HFFc6 (cell line): ENCODE data around the gene MORN4. TPM values are rescaled to one million over a fixed set of nuclear protein-coding genes. Genes with fewer than 3 reads are reported as not detected.
A peak's percentile ranks its signal among the peaks of the same experiment; 100 is the strongest.

ENCODE experiments used
- DNase-seq: peaks from one replicate; pipeline ENCODE4 v3.0.0-alpha.2; 2018
- H3K27ac Mint-ChIP-seq: 2 replicates; pipeline ENCODE4 v1.8.0; 2020; ENCODE audit warnings: mild to moderate bottlenecking, mixed read lengths
- H3K27me3 Mint-ChIP-seq: 2 replicates; pipeline ENCODE4 v1.8.0; 2021; ENCODE audit warnings: mild to moderate bottlenecking, moderate library complexity, mixed read lengths; ENCODE audit not compliant: insufficient read depth
- H3K36me3 Mint-ChIP-seq: 2 replicates; pipeline ENCODE4 v1.8.0; 2021; ENCODE audit warnings: low read depth, mixed read lengths
- H3K4me1 Mint-ChIP-seq: 2 replicates; pipeline ENCODE4 v1.8.0; 2020; ENCODE audit warnings: low read depth, mixed read lengths
- H3K4me3 Mint-ChIP-seq: 2 replicates; pipeline ENCODE4 v1.8.0; 2020; ENCODE audit warnings: mild to moderate bottlenecking, moderate library complexity, mixed read lengths
- H3K9me3 Mint-ChIP-seq: 2 replicates; pipeline ENCODE4 v1.8.0; 2020; ENCODE audit warnings: mild to moderate bottlenecking, mixed read lengths
- total RNA-seq, 6 experiments: library from RNA; stranded (reverse); fragmentation: NEBNext Ultra II Directional; extraction: Animal tissue kit (Norgen Biotek cat#: 25700); gene quantifications; 2 replicates in 1 of 6; 3 replicates in 5 of 6; pipeline ENCODE4 v1.2.3, GENCODE V29; 2021
- TF ChIP-seq, protein P1 (sequence below): fragments of 200-600 bp; sonication (generic); IDR thresholded peaks from 2 replicates; pipeline ENCODE4 v1.5.0; 2021; ENCODE audit warnings: antibody characterized with exemption, mild to moderate bottlenecking

The MORN4 gene
- total RNA-seq, 6 experiments from 2014 or later = 9.4 to 11.3 (median 10.1) TPM

DNA sequence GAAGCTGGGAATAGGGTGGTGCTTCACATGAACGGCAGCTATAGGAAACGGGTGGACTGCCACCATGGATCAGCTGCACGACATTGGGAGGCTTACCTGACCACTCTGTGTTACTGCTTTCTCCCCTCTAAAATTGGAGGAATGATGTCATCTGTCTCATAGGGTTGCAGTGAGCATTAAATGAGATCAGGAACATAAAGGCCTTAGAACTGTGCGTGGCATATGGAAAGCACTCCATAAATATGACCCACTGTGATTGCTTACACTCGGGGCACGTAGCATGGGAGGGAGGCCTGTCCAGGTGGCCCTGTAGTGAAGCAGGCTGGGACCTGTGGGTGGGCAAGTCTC lies 34.1 kb downstream of the MORN4 start:
- Mint-ChIP-seq H3K4me1 (peaks cover 38% of the 10 kb centered on the region), H3K27ac (no peak overlapping the region), H3K36me3 (no peaks in the 10 kb centered on the region), H3K27me3 (peaks cover 3% of the 10 kb centered on the region; the same call in 1 of the 2 replicates), H3K4me3 (no peak overlapping the region), H3K9me3 (no peaks in the 10 kb centered on the region)
- no peak for DNase-seq
- TF ChIP-seq, protein P1, sequence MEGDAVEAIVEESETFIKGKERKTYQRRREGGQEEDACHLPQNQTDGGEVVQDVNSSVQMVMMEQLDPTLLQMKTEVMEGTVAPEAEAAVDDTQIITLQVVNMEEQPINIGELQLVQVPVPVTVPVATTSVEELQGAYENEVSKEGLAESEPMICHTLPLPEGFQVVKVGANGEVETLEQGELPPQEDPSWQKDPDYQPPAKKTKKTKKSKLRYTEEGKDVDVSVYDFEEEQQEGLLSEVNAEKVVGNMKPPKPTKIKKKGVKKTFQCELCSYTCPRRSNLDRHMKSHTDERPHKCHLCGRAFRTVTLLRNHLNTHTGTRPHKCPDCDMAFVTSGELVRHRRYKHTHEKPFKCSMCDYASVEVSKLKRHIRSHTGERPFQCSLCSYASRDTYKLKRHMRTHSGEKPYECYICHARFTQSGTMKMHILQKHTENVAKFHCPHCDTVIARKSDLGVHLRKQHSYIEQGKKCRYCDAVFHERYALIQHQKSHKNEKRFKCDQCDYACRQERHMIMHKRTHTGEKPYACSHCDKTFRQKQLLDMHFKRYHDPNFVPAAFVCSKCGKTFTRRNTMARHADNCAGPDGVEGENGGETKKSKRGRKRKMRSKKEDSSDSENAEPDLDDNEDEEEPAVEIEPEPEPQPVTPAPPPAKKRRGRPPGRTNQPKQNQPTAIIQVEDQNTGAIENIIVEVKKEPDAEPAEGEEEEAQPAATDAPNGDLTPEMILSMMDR = no peak

DNA sequence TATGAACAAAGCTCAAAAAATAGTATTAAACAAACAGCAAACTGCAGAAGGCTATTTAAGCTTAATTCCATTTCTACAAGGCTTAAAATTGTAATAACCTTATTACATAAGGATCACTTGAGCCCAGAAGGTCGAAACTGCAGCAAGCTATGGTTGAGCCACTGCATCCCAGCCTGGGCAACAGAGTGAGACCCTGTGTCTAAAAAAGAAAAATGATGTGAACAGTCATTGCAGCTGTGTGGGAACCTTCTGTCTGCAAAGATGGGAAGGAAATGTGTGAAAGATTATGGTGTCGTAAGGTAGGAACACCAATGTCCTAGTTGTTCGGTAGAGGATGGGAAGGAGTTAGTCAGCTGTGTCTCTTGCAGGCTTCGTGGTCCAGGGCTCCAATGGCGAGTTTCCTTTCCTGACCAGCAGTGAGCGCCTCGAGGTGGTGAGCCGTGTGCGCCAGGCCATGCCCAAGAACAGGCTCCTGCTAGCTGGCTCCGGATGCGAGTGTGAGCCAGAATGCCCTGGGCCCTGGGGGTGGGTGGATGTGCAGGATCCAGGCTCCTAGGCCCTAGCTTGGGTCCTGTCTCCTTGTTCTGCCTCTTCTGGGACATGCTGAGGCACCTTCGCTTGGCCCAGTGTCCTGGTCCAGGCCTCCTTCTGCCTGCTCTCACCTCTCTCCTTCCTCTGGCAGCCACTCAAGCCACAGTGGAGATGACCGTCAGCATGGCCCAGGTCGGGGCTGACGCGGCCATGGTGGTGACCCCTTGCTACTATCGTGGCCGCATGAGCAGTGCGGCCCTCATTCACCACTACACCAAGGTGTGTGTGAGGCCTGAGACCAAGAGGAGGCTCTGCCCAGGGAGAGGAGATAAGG lies 34.7 kb downstream of the MORN4 start:
- TF ChIP-seq, protein P1 = no peak

DNA sequence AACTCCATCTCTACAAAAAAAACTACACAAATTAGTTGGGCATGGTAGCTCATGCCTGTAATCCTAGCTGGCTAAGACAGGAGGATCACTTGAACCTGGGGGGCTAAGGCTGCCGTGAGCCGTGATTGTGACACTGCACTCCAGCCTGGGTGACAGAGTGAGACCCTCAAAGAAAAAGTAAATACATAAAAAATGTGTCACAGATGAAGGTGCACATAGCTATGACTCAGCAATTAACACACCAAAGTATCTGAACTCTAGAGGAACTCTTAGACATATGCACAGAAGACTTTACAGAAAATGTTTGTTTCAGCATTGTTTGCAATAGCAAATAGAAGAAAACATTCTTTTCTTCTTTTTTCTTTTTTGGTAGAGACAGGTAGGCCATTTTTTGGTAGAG lies 35.5 kb downstream of the MORN4 start:
- Mint-ChIP-seq H3K9me3 (no peaks in the 10 kb centered on the region), H3K27ac (peak overlapping the region; percentile 95), H3K4me1 (peaks cover 38% of the 10 kb centered on the region), H3K27me3 (peaks cover 5% of the 10 kb centered on the region), H3K36me3 (no peaks in the 10 kb centered on the region), H3K4me3 (no peak overlapping the region)
- TF ChIP-seq, protein P1 = no peak
- no peak for DNase-seq

More for the DNA sequence above, 34.7 kb downstream of the MORN4 start:
- H3K27ac Mint-ChIP-seq = no peak overlapping the region
- no peak overlapping the region for H3K4me3 Mint-ChIP-seq
- DNase-seq = no peak
- H3K4me1 Mint-ChIP-seq = peaks cover 38% of the 10 kb centered on the region
- H3K9me3 Mint-ChIP-seq = no peaks in the 10 kb centered on the region
- H3K36me3 Mint-ChIP-seq = no peaks in the 10 kb centered on the region
- peaks cover 3% of the 10 kb centered on the region; the same call in 1 of the 2 replicates for H3K27me3 Mint-ChIP-seq

DNA sequence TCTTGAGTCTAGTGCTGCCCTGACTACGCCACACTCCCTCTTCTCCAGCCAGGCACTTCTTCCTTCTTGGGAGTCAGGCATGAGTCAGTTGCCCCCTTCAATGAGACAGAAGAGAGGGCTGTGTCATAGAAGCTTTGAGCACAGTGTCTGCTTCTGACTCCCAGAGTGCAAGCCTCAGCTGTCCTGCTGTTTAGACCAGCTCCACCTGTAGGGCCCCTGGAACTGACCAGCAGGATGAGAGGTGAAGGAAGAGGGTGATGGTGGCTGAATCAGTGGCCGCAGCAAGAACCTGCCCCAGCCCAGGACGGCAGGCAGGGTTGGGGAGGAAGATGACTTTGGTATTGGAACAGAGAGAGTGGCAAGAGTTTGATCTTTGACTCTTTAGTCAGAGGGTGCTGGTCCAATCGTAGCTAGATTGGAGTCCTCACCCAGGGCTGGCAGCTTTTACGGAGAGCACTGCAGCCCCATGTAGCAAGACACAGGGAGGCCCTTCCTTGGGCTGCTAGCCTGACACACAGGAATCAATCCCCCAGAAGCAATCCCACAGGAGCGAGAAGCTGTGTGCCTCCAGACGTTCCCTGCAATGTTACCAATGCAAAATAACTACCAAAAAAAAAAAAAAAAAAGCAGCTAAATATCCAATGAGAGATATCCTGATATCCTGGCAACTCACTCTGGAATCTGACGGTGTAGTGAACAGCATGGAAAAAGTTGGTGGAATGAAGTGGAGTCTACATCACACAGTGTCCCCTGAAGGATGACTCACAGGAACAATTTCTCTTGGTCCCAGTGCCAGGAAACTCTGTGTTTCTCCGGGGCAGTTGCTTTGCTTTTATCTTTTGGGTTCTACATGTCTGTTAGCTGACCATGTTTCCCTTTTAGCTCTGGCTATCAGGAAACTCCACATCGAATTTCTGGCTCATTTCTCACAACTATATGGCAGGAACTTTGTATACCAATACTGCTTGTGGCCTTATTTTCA lies 36.9 kb downstream of the MORN4 start:
- Mint-ChIP-seq H3K27ac (peak overlapping the region; percentile 95), H3K36me3 (no peaks in the 10 kb centered on the region), H3K27me3 (peaks cover 5% of the 10 kb centered on the region), H3K4me1 (peaks cover 38% of the 10 kb centered on the region), H3K4me3 (peak overlapping the region; percentile 86), H3K9me3 (no peaks in the 10 kb centered on the region)
- TF ChIP-seq, protein P1 = no peak; the same call in 1 of the 2 replicates
- DNase-seq = peak; percentile 89

DNA sequence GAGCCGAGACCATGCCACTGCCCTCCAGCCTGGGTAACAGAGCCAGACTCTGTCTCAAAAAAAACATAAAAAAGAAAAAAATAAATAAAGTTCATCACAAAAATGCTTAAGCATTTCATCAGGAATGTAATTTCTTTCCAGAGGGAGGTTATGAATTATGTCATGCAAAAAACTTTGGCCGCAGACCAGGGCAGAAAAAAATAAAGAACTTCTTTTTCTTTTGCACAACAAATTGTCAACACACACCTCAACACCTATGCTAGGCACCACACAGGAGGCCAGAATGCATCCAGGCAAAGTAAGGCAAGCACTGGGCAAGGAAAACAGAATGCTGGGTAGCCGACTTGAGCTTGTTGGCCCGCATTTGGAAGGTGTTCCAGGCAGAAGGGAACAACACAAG lies 39.9 kb downstream of the MORN4 start:
- Mint-ChIP-seq H3K27me3 (peaks cover 2% of the 10 kb centered on the region), H3K4me3 (no peak overlapping the region), H3K36me3 (no peaks in the 10 kb centered on the region), H3K27ac (no peak overlapping the region), H3K9me3 (no peaks in the 10 kb centered on the region), H3K4me1 (peaks cover 38% of the 10 kb centered on the region)
- no peak for DNase-seq
- TF ChIP-seq, protein P1 = no peak
